Liver (tissue), 3 donors: ENCODE results near the gene SNAPC4.

Experiments used
- ATF3 ChIP-seq: IDR thresholded peaks from 2 replicates; pipeline ENCODE4 v1.6.1; 2016; ENCODE audit warnings: antibody characterized with exemption
- CTCF ChIP-seq: fragments of 150-350 bp; IDR thresholded peaks from 2 replicates; pipeline ENCODE4 v1.5.1; 2017; ENCODE audit warnings: improper control_type of control experiment, low read depth, low read length; ENCODE audit not compliant: missing input control
- FOXA1 ChIP-seq: IDR thresholded peaks from 2 replicates; pipeline ENCODE4 v1.6.1; 2016; ENCODE audit warnings: antibody characterized with exemption
- FOXA2 ChIP-seq: IDR thresholded peaks from 2 replicates; pipeline ENCODE4 v1.6.1; 2016; ENCODE audit warnings: antibody characterized with exemption
- MAX ChIP-seq: IDR thresholded peaks from 2 replicates; pipeline ENCODE4 v1.6.1; 2016; ENCODE audit warnings: antibody characterized with exemption
- RAD21 ChIP-seq, 2 donors: IDR thresholded peaks; 2 replicates each; pipeline ENCODE4 v1.6.1; 2016; ENCODE audit warnings: antibody characterized with exemption in 2 of 2, mild to moderate bottlenecking in 2 of 2
- REST ChIP-seq: IDR thresholded peaks from 2 replicates; pipeline ENCODE4 v1.6.1; 2016; ENCODE audit warnings: antibody characterized with exemption, mild to moderate bottlenecking
- SP1 ChIP-seq: IDR thresholded peaks from 2 replicates; pipeline ENCODE4 v1.6.1; 2018; ENCODE audit warnings: antibody characterized with exemption, mild to moderate bottlenecking
- donor health status: healthy.
- donor health status: healthy.

- TF ChIP-seq CTCF (no peak), REST (no peak), RAD21 (IDR thresholded peaks at IDR 0.05) (no peak), FOXA2 (no peak), FOXA1 (no peak), MAX (no peak), ATF3 (no peak), SP1 (no peak)
These were observed 30.7 kb upstream of the SNAPC4 start for GRCh38 chr9:136430588-136431234.
